ENCODE measurements around the gene IRF2. TPM values are rescaled to one million over a fixed set of nuclear protein-coding genes. Genes with fewer than 3 reads are reported as not detected.
A peak's percentile ranks its signal among the peaks of the same experiment; 100 is the strongest.

Gene IRF2
- total and polyA plus RNA-seq, 2 donors (not counting 1 experiment from before 2014, with no cell fraction given), result 67.8 to 68.2 TPM

GRCh38 chr4:184344435-184344834 lies 129.9 kb downstream of the IRF2 start:
- Mint-ChIP-seq H3K27me3 (no peaks in the 10 kb centered on the region), H3K27ac (peak overlapping the region; percentile 87), H3K9me3 (ENCODE audit: insufficient read depth) (no peaks in the 10 kb centered on the region), H3K4me3 (peak overlapping the region; percentile 92), H3K4me1 (peaks cover 76% of the 10 kb centered on the region)
- no peak for ATAC-seq (ENCODE audit: low read depth)
- no peak for TF ChIP-seq CTCF (IDR thresholded peaks at IDR 0.05)
- TF ChIP-seq EZH2 (IDR thresholded peaks at IDR 0.05; ENCODE audit: borderline replicate concordance, insufficient read depth, low read depth, low read length, poor library complexity, severe bottlenecking), result no peak
- no peaks in the 10 kb centered on the region for H4K20me1 ChIP-seq (ENCODE audit: control insufficient read depth, insufficient read depth, low read length, poor library complexity, severe bottlenecking)
- ChIA-PET CTCF (interaction anchor here (1.9 kb wide), 1 partner anchor 80 kb away, joined by 9 read pairs; no protein-coding TSS in a partner anchor), POLR2A (interaction anchor here (1.1 kb wide), 1 partner anchor 13 kb away, joined by 4 read pairs; no protein-coding TSS in a partner anchor)
- H3K36me3 ChIP-seq (replicated peaks in 1 of 2; ENCODE audit: control extremely low read depth in 1 of 2, control insufficient read depth in 1 of 2, extremely low read depth in 1 of 2, insufficient read depth in 2 of 2, low read length in 1 of 2), result no peaks in the 10 kb centered on the region
- H3K27ac ChIP-seq (ENCODE audit: low read length in 2 of 2), result peak overlapping the region; percentile 48 to 58
- H3K9ac ChIP-seq (ENCODE audit: low read length), result no peak overlapping the region
- H3K9me3 ChIP-seq (ENCODE audit: control extremely low read depth in 1 of 3, control insufficient read depth in 2 of 3, insufficient read depth in 1 of 3, low read length in 2 of 3), result no peaks in the 10 kb centered on the region
- H3K4me3 ChIP-seq (ENCODE audit: control extremely low read depth in 1 of 5, extremely low read depth in 1 of 5, insufficient read depth in 1 of 5, low read depth in 2 of 5, low read length in 4 of 5), result peak overlapping the region in 1 of 5 experiments; percentile 64
- peaks cover 10% of the 10 kb centered on the region for H3K79me2 ChIP-seq (ENCODE audit: control insufficient read depth, insufficient read depth, low read length)
- H2AFZ ChIP-seq (ENCODE audit: insufficient read depth, low read depth, low read length, poor library complexity, severe bottlenecking), result peak overlapping the region; percentile 31
- intact Hi-C loops (cut with micrococcal nuclease), result loop anchor here (2.0 kb wide), 1 partner anchor 16 kb away; no protein-coding TSS in a partner anchor
- H3K4me2 ChIP-seq (replicated peaks; ENCODE audit: low read depth, low read length, poor library complexity, severe bottlenecking), result peak overlapping the region; percentile 79
- WGBS (ENCODE audit: insufficient coverage), result 86% methylated on average over 2 of the region's 4 CpGs
- H3K27me3 ChIP-seq (replicated peaks in 1 of 4; ENCODE audit: control extremely low read depth in 1 of 4, control insufficient read depth in 3 of 4, insufficient read depth in 4 of 4, low read length in 3 of 4), result no peaks in the 10 kb centered on the region
- peaks cover 74 to 79% of the 10 kb centered on the region in 2 donors for H3K4me1 ChIP-seq (ENCODE audit: control insufficient read depth in 2 of 2, insufficient read depth in 2 of 2, low read length in 2 of 2)
- DNase-seq, result peak; percentile 39

GRCh38 chr4:184343502-184344177 lies 130.7 kb downstream of the IRF2 start:
- Histone ChIP-seq H3K4me3 (ENCODE audit: control extremely low read depth in 1 of 5, extremely low read depth in 1 of 5, insufficient read depth in 1 of 5, low read depth in 2 of 5, low read length in 4 of 5) (peak overlapping the region; percentile 55 to 70 (median 62)), H4K20me1 (ENCODE audit: control insufficient read depth, insufficient read depth, low read length, poor library complexity, severe bottlenecking) (no peaks in the 10 kb centered on the region), H3K27me3 (replicated peaks in 1 of 4; ENCODE audit: control extremely low read depth in 1 of 4, control insufficient read depth in 3 of 4, insufficient read depth in 4 of 4, low read length in 3 of 4) (no peaks in the 10 kb centered on the region), H3K9ac (ENCODE audit: low read length) (peak overlapping the region; percentile 68), H2AFZ (ENCODE audit: insufficient read depth, low read depth, low read length, poor library complexity, severe bottlenecking) (peak overlapping the region; percentile 66), H3K9me3 (ENCODE audit: control extremely low read depth in 1 of 3, control insufficient read depth in 2 of 3, insufficient read depth in 1 of 3, low read length in 2 of 3) (no peaks in the 10 kb centered on the region), H3K36me3 (replicated peaks in 1 of 2; ENCODE audit: control extremely low read depth in 1 of 2, control insufficient read depth in 1 of 2, extremely low read depth in 1 of 2, insufficient read depth in 2 of 2, low read length in 1 of 2) (no peaks in the 10 kb centered on the region), H3K4me1 (ENCODE audit: control insufficient read depth in 2 of 2, insufficient read depth in 2 of 2, low read length in 2 of 2) (peaks cover 66 to 71% of the 10 kb centered on the region in 2 donors), H3K27ac (ENCODE audit: low read length in 2 of 2) (peak overlapping the region; percentile 54 to 75), H3K79me2 (ENCODE audit: control insufficient read depth, insufficient read depth, low read length) (peaks cover 3% of the 10 kb centered on the region), H3K4me2 (replicated peaks; ENCODE audit: low read depth, low read length, poor library complexity, severe bottlenecking) (peak overlapping the region; percentile 79)
- H3K27me3 Mint-ChIP-seq, result no peaks in the 10 kb centered on the region
- peak; percentile 67 for DNase-seq
- under 1% methylated on average over 12 of the region's 19 CpGs for WGBS (ENCODE audit: insufficient coverage)
- TF ChIP-seq CTCF (IDR thresholded peaks at IDR 0.05) (no peak), EZH2 (IDR thresholded peaks at IDR 0.05; ENCODE audit: borderline replicate concordance, insufficient read depth, low read depth, low read length, poor library complexity, severe bottlenecking) (no peak)
- H3K27ac Mint-ChIP-seq, result peak overlapping the region; percentile 87
- H3K9me3 Mint-ChIP-seq (ENCODE audit: insufficient read depth), result no peaks in the 10 kb centered on the region
- peak; percentile 37 for ATAC-seq (ENCODE audit: low read depth)
- POLR2A ChIA-PET, result interaction anchor here (1.1 to 1.3 kb wide), 2 partner anchors 12 to 14 kb away, joined by 4 to 5 read pairs; no protein-coding TSS in a partner anchor
- intact Hi-C loops (cut with micrococcal nuclease), result loop anchor here (2.0 kb wide), 1 partner anchor 15 kb away; no protein-coding TSS in a partner anchor
- H3K4me3 Mint-ChIP-seq, result peak overlapping the region; percentile 92
- H3K4me1 Mint-ChIP-seq, result peaks cover 68% of the 10 kb centered on the region
- CTCF ChIA-PET, result interaction anchor here (1.0 to 1.9 kb wide), 4 partner anchors 11 to 80 kb away, joined by 3 to 9 read pairs (median 4); no protein-coding TSS in a partner anchor
